ENCODE results near the gene CYSLTR2.

DNA sequence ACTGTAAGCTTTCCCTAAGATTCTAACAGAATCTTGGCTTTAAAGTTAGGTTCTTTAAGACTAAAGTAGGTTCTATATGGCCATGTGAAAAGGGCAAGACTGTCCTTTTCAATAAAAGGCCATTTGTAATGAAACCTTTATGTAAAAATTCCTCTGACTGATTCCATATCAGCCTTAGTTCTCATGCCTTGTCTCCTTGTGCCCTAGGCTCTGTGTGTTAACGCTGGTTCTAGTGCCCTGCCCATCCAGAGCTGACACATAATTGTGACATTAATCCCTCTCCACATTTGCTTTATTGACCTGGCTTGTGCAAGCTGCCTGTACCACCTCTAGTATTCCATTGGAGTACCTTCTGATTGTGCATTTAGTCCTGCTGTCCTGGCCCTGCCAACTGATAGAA is 28.2 kb downstream of the CYSLTR2 start:
- TF ChIP-seq EZH2 (IDR thresholded peaks at IDR 0.05) (no peak), POLR2AphosphoS5 (IDR thresholded peaks at IDR 0.05; ENCODE audit: borderline replicate concordance, low read depth, low read length) (no peak), FOXP2 (optimal IDR thresholded peaks at IDR 0.05; ENCODE audit: control extremely low read depth, extremely low read length, insufficient read depth) (no peak)
